ENCODE measurements around the gene BCR. TPM values are rescaled to one million over a fixed set of nuclear protein-coding genes. Genes with fewer than 3 reads are reported as not detected.
A peak's percentile ranks its signal among the peaks of the same experiment; 100 is the strongest.

Gene BCR
- total RNA-seq, 1 donor from 2014 or later: 102 TPM

- TF ChIP-seq, protein P1, sequence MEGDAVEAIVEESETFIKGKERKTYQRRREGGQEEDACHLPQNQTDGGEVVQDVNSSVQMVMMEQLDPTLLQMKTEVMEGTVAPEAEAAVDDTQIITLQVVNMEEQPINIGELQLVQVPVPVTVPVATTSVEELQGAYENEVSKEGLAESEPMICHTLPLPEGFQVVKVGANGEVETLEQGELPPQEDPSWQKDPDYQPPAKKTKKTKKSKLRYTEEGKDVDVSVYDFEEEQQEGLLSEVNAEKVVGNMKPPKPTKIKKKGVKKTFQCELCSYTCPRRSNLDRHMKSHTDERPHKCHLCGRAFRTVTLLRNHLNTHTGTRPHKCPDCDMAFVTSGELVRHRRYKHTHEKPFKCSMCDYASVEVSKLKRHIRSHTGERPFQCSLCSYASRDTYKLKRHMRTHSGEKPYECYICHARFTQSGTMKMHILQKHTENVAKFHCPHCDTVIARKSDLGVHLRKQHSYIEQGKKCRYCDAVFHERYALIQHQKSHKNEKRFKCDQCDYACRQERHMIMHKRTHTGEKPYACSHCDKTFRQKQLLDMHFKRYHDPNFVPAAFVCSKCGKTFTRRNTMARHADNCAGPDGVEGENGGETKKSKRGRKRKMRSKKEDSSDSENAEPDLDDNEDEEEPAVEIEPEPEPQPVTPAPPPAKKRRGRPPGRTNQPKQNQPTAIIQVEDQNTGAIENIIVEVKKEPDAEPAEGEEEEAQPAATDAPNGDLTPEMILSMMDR (IDR thresholded peaks at IDR 0.05; ENCODE audit: unreplicated experiment): no peak
- Mint-ChIP-seq H3K4me3 (ENCODE audit: low read depth) (no peak overlapping the region), H3K27ac (no peak overlapping the region), H3K36me3 (ENCODE audit: insufficient read depth) (no peaks in the 10 kb centered on the region), H3K9me3 (ENCODE audit: low read depth) (no peaks in the 10 kb centered on the region), H3K27me3 (peaks cover 43% of the 10 kb centered on the region), H3K4me1 (ENCODE audit: low read depth) (no peaks in the 10 kb centered on the region)
- DNase-seq (ENCODE audit: low spot score, unreplicated experiment): no peak
Measured at GRCh38 chr22:23351321-23351720, 171.0 kb downstream of the BCR start.

DNA sequence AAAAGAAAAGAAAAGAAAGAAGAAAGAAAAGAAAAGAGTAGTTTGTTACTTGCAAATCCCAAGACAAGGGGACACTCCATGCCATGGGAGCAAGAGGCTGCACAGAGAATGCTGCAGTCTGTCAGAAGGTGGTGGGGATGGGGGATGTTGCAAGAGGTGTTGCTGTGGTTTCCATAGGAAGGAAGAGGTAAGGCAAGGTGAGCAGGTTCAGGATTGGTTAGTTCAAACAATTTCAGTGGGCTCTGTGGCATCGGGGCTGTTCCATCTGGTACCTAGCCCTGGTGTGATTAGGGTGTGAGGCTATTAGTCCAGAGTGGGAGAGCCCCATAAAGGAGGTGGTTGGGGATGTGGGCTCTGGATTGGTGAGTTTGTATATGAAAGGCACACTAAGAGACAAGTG, 172.7 kb downstream of the BCR start:
- no peak for DNase-seq (ENCODE audit: low spot score, unreplicated experiment)
- TF ChIP-seq, protein P1 (IDR thresholded peaks at IDR 0.05; ENCODE audit: unreplicated experiment): no peak
- no peaks in the 10 kb centered on the region for H3K9me3 Mint-ChIP-seq (ENCODE audit: low read depth)
- H3K4me1 Mint-ChIP-seq (ENCODE audit: low read depth): no peaks in the 10 kb centered on the region
- H3K27me3 Mint-ChIP-seq: peaks cover 41% of the 10 kb centered on the region
- H3K27ac Mint-ChIP-seq: no peak overlapping the region
- no peaks in the 10 kb centered on the region for H3K36me3 Mint-ChIP-seq (ENCODE audit: insufficient read depth)
- H3K4me3 Mint-ChIP-seq (ENCODE audit: low read depth): no peak overlapping the region

DNA sequence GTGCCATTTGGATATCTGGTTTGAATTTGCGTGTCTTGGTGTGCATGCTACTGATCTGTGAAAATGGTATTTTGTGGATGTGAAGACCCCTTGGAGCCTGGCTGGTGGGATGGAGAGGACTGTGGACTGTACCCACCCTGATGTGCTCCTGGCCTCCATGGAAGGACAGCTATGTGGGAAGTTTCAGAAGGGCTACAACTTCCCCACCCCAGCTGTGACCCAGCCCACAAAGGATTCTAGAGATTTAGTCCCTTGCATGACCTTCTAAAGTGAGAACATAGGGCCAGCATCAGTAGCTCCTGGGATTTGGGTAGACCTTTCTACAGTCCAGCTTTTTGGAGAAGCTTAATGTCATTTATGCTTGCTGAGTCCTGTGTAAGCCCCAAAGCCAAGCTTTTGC, 173.4 kb downstream of the BCR start:
- Mint-ChIP-seq H3K27me3 (peaks cover 34% of the 10 kb centered on the region), H3K36me3 (ENCODE audit: insufficient read depth) (no peaks in the 10 kb centered on the region), H3K4me1 (ENCODE audit: low read depth) (no peaks in the 10 kb centered on the region), H3K9me3 (ENCODE audit: low read depth) (no peaks in the 10 kb centered on the region), H3K27ac (no peak overlapping the region), H3K4me3 (ENCODE audit: low read depth) (no peak overlapping the region)
- no peak for DNase-seq (ENCODE audit: low spot score, unreplicated experiment)
- TF ChIP-seq, protein P1 (IDR thresholded peaks at IDR 0.05; ENCODE audit: unreplicated experiment): no peak

DNA sequence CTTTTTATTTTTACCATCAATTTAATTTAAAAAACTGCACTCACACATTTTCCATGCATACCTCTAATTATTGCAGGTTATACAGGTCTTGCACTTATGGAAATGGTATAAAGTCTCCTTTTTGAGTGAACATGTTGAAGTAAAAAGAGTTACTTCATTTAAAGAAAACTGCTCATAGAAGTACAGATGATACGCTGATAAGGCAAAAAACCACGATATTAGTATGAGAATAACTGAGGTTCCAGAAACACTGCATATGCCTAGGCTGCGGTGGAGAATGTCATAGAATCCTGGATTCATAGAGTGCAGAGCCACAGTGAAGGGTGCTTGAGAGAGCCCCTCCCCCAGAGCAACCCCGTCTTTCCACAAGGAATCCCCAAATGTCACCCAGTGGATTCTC, 175.8 kb downstream of the BCR start:
- TF ChIP-seq, protein P1 (IDR thresholded peaks at IDR 0.05; ENCODE audit: unreplicated experiment): no peak
- Mint-ChIP-seq H3K9me3 (ENCODE audit: low read depth) (no peaks in the 10 kb centered on the region), H3K27me3 (peaks cover 28% of the 10 kb centered on the region), H3K27ac (no peak overlapping the region), H3K36me3 (ENCODE audit: insufficient read depth) (no peaks in the 10 kb centered on the region), H3K4me3 (ENCODE audit: low read depth) (no peak overlapping the region), H3K4me1 (ENCODE audit: low read depth) (no peaks in the 10 kb centered on the region)
- DNase-seq (ENCODE audit: low spot score, unreplicated experiment): no peak

DNA sequence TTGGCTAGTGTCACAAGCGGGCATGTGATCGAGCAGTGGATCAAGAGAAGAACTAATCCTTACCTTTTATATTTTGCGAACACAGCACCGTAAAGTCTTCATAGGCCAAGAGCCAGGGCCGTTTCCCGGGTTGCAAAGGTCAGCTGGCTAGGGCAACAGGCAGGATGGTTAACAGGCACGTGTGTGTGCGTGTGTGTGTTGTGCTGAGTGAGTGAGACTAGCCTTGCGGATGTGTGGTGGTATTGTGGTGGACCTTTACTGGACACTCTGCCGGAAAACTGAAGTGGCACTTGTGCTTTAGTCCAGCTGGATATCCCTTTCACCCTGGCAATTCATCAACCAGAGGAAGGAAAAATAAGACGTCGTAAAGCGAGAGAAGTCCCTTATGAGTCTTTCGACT, 176.7 kb downstream of the BCR start:
- Mint-ChIP-seq H3K4me3 (ENCODE audit: low read depth) (no peak overlapping the region), H3K36me3 (ENCODE audit: insufficient read depth) (no peaks in the 10 kb centered on the region), H3K27ac (peak overlapping the region; percentile 8), H3K27me3 (peaks cover 34% of the 10 kb centered on the region), H3K4me1 (ENCODE audit: low read depth) (no peaks in the 10 kb centered on the region), H3K9me3 (ENCODE audit: low read depth) (no peaks in the 10 kb centered on the region)
- no peak for DNase-seq (ENCODE audit: low spot score, unreplicated experiment)
- TF ChIP-seq, protein P1 (IDR thresholded peaks at IDR 0.05; ENCODE audit: unreplicated experiment): no peak
